Lung (tissue), 12 donors: ENCODE data around the gene CHMP2B. TPM values are rescaled to one million over a fixed set of nuclear protein-coding genes. Genes with fewer than 3 reads are reported as not detected.

ENCODE experiments used
- ATAC-seq: fragments of 200-7000 bp; cut with Tn5 transposase; one replicate; pipeline ENCODE4 v1.9.1; 2020; ENCODE audit warnings: moderate number of reproducible peaks; ENCODE audit not compliant: insufficient read depth, low FRiP score
- DNase-seq, 3 donors: peaks; one replicate each; pipeline ENCODE4 v3.0.0-alpha.2; 2013 to 2017
- H3K27ac ChIP-seq, 2 donors: one replicate each; pipeline ENCODE4 v1.5.1; 2013; ENCODE audit warnings: mild to moderate bottlenecking in 2 of 2, moderate library complexity in 2 of 2, control low read depth in 1 of 2, inconsistent platforms in 1 of 2, low read depth in 1 of 2, low read length in 1 of 2
- H3K27me3 ChIP-seq, 3 donors: one replicate each; pipeline ENCODE4 v1.5.1; 2013; ENCODE audit warnings: low read length in 2 of 3; ENCODE audit not compliant: control insufficient read depth in 3 of 3, insufficient read depth in 3 of 3
- H3K36me3 ChIP-seq, 4 donors: one replicate each; pipeline ENCODE4 v1.5.1; 2013; ENCODE audit warnings: low read length in 4 of 4, mild to moderate bottlenecking in 1 of 4, moderate library complexity in 1 of 4; ENCODE audit not compliant: control insufficient read depth in 4 of 4, insufficient read depth in 4 of 4
- H3K4me1 ChIP-seq, 5 donors: one replicate each; pipeline ENCODE4 v1.5.1; 2013; ENCODE audit warnings: low read length in 5 of 5, mild to moderate bottlenecking in 2 of 5, moderate library complexity in 1 of 5; ENCODE audit not compliant: control insufficient read depth in 5 of 5, insufficient read depth in 5 of 5
- H3K4me3 ChIP-seq: one replicate; pipeline ENCODE4 v1.5.1; 2013; ENCODE audit warnings: mild to moderate bottlenecking, control low read depth, moderate library complexity
- H3K9ac ChIP-seq, 2 donors: one replicate each; pipeline ENCODE4 v1.5.1; 2013; ENCODE audit warnings: low read length in 2 of 2, control low read depth in 1 of 2; ENCODE audit not compliant: insufficient read depth in 1 of 2
- H3K9me3 ChIP-seq, 4 donors: one replicate each; pipeline ENCODE4 v1.5.1; 2013; ENCODE audit warnings: low read length in 3 of 4, mild to moderate bottlenecking in 1 of 4, moderate library complexity in 1 of 4; ENCODE audit not compliant: control insufficient read depth in 4 of 4, insufficient read depth in 3 of 4
- WGBS, 2 donors: extraction: QIAGEN DNeasy Blood & Tissue Kit; methylation state at CpG; one replicate each; pipeline ENCODE4 v1.1.7; 2013; 5-methylcytosine and 5-hydroxymethylcytosine counted together
- polyA plus RNA-seq, 2 donors: library from polyadenylated mRNA; stranded (reverse); fragments of 200-250 nt; gene quantifications; one replicate each; pipeline ENCODE4 v1.2.1, GENCODE V29; 2013
- total RNA-seq, 2 donors: library from RNA; depleted of rRNA in 1 of 2; stranded (reverse); fragments of >200 nt in 1 of 2; gene quantifications; one replicate each; pipeline ENCODE4 v1.2.1, GENCODE V29; 2014 to 2021
- TF ChIP-seq, protein P1 (sequence below): IDR thresholded peaks from 2 replicates; pipeline ENCODE4 v1.5.1; 2012; ENCODE audit warnings: mild to moderate bottlenecking; ENCODE audit errors: control extremely low read depth, extremely low read depth
- donor health status: control.
- donor health status: control.
- donor health status: Bipolar disorder and iron deficiency.
- donor health status: healthy.
- donor health status: DM: yes; HTN: yes; CAD: no.

CHMP2B gene
- total and polyA plus RNA-seq, 4 donors: 21.9 to 45.1 (median 37.6) TPM

DNA sequence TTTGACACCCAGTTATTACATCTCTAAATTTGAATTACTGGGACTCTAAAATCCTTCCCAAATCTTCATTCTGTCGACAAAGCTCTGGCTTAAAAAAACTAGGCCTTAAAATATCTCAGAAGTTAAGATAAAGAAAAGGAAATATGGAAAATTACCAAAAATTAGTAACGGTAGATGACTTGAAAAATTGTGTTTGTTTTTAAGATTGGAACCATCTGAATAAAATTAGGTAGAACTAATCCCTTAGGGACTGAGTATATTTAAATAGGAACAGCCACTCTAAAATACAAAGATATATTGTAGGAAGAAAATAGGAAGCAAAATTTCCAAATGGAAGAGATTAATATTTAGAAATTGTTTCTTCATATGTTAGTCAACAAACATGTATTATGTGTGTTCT, 45.1 kb upstream of the CHMP2B start:
- Histone ChIP-seq H3K9me3 (no peaks in the 10 kb centered on the region), H3K27me3 (no peaks in the 10 kb centered on the region), H3K9ac (no peak overlapping the region), H3K4me3 (no peak overlapping the region), H3K36me3 (no peaks in the 10 kb centered on the region), H3K4me1 (no peaks in the 10 kb centered on the region), H3K27ac (no peak overlapping the region)
- WGBS, 2 donors: 56 to 83% methylated on average over 2 of the region's 2 CpGs
- TF ChIP-seq, protein P1, sequence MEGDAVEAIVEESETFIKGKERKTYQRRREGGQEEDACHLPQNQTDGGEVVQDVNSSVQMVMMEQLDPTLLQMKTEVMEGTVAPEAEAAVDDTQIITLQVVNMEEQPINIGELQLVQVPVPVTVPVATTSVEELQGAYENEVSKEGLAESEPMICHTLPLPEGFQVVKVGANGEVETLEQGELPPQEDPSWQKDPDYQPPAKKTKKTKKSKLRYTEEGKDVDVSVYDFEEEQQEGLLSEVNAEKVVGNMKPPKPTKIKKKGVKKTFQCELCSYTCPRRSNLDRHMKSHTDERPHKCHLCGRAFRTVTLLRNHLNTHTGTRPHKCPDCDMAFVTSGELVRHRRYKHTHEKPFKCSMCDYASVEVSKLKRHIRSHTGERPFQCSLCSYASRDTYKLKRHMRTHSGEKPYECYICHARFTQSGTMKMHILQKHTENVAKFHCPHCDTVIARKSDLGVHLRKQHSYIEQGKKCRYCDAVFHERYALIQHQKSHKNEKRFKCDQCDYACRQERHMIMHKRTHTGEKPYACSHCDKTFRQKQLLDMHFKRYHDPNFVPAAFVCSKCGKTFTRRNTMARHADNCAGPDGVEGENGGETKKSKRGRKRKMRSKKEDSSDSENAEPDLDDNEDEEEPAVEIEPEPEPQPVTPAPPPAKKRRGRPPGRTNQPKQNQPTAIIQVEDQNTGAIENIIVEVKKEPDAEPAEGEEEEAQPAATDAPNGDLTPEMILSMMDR: no peak
- no peak for DNase-seq
- no peak for ATAC-seq

DNA sequence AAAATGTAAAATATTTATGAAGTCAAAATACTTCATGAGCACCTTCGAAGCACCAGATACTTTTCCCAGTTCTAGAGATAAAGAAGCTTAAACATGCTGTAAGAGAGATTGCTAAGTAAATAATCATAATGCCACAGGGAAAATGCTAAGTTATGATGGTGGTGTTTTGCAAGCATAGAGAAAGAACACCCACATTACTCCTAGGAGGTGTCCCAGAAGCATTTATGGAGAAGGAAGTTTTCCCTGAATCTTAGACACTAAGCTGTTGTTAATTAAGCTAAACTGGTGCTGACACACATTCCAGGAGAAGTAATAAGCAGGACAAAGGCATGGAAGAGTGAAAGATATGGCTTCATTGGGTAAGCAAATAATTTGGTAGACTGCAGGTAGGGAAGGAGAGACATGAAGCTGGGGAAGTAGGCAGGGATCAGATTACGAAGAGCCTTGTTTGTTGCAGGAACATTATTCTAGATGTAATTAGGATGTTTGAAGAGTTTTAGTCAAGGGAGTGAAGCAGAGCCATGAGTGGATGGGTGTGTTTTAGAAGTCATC, 40.4 kb upstream of the CHMP2B start:
- Histone ChIP-seq H3K4me3 (no peak overlapping the region), H3K9me3 (no peaks in the 10 kb centered on the region), H3K36me3 (no peaks in the 10 kb centered on the region), H3K27me3 (no peaks in the 10 kb centered on the region), H3K9ac (no peak overlapping the region), H3K27ac (no peak overlapping the region), H3K4me1 (no peaks in the 10 kb centered on the region)
- no peak for ATAC-seq
- 77 to 90% methylated on average over 2 of the region's 2 CpGs for WGBS, 2 donors
- TF ChIP-seq, protein P1: no peak
- DNase-seq: no peak

DNA sequence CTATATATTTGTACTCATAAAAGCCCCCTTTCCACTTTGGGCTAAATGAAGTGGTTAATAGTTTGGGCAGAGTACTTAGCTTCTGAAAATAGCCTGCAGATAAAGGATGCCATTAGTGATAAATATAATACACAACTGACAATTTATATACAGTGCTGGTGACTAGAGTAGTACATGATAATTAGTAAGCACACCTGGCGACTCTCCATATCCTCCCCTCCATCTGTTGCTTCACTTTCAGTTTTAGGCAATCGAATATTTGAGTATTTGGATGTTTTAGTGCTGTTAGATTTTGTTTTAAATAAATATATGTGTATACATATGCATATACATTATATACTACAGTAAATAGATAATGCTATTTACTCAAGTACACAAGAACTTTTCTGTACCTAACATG, 35.9 kb upstream of the CHMP2B start:
- TF ChIP-seq, protein P1: no peak
- no peak overlapping the region for H3K27ac ChIP-seq
- no peaks in the 10 kb centered on the region for H3K36me3 ChIP-seq
- no peak for ATAC-seq
- no peak overlapping the region for H3K4me3 ChIP-seq
- peaks cover 0 to under 1% (median 0%) of the 10 kb centered on the region in 4 donors for H3K9me3 ChIP-seq
- WGBS, 2 donors: 67 to 77% methylated on average over 2 of the region's 2 CpGs
- no peaks in the 10 kb centered on the region for H3K4me1 ChIP-seq
- no peak overlapping the region for H3K9ac ChIP-seq
- H3K27me3 ChIP-seq: no peaks in the 10 kb centered on the region
- DNase-seq: no peak

DNA sequence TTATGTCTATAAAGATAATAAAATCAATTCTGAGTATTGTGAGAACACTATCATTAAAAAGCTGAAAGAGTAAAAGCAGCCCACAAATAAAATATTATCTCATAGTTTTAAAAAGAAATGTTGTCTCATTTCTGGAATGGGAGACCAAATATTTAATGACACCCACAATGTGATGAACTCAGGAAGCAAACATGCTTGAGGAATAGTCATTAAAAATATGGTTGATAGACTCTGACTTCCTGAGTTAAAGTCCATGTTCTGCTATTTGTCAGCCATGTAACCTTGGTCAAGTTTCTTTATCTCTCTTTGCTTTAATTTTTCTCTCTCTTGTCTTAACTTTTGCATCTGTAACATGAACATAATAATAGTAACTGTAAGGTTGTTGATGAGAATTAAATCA, 35.5 kb upstream of the CHMP2B start:
- H3K27ac ChIP-seq: no peak overlapping the region
- H3K36me3 ChIP-seq: no peaks in the 10 kb centered on the region
- H3K4me3 ChIP-seq: no peak overlapping the region
- ATAC-seq (no peak), DNase-seq (no peak)
- no peaks in the 10 kb centered on the region for H3K4me1 ChIP-seq
- H3K9me3 ChIP-seq: peaks cover 0 to 2% (median 0%) of the 10 kb centered on the region in 4 donors
- no peaks in the 10 kb centered on the region for H3K27me3 ChIP-seq
- H3K9ac ChIP-seq: no peak overlapping the region
- TF ChIP-seq, protein P1: no peak
